ENCODE results near the gene SAGE1. TPM values are rescaled to one million over a fixed set of nuclear protein-coding genes. Genes with fewer than 3 reads are reported as not detected.
"Not testable (repeated sequence)": the region's sequence is repeated elsewhere in the genome, so short reads cannot be mapped to it uniquely, and the experiment has no call there.

SAGE1 gene
- total RNA-seq, 1 donor from 2014 or later: not detected

DNA sequence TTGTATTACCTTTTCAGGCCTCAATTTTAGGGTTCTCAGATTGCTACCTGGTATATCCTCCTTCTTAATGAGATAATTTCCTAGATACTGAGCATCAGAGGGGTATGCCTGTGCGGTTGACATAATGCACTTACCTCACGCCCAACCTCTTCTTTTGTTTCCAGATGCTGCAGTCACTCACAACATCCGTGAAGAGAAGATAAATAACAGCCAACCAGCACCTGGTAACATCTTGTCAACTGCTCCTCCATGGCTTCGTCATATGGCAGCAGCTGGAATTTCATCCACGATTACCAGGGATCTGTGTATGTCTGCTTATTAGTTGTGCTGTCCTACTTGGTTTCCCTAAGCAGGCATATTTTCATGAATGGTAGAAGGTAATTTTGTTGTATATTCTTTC is 16.7 kb downstream of the SAGE1 start:
- Histone ChIP-seq H3K27ac (ENCODE audit: low read depth, low read length) (no peak overlapping the region), H3K36me3 (ENCODE audit: insufficient read depth, low read length) (no peaks in the 10 kb centered on the region), H4K20me1 (ENCODE audit: insufficient read depth, low read length) (no peaks in the 10 kb centered on the region), H3K4me3 (ENCODE audit: insufficient read depth, low read depth, low read length) (no peak overlapping the region), H3K4me2 (ENCODE audit: low read length) (no peak overlapping the region), H3K79me2 (ENCODE audit: insufficient read depth, low read length) (no peaks in the 10 kb centered on the region), H3K27me3 (ENCODE audit: insufficient read depth, low read length) (no peaks in the 10 kb centered on the region), H3K9me3 (ENCODE audit: insufficient read depth, low read depth, low read length) (no peaks in the 10 kb centered on the region), H2AFZ (ENCODE audit: low read depth, low read length) (no peak overlapping the region), H3K9ac (ENCODE audit: low read length) (no peak overlapping the region), H3K4me1 (ENCODE audit: insufficient read depth, low read length) (no peaks in the 10 kb centered on the region)
- DNase-seq (ENCODE audit: low read depth) (no peak), FAIRE-seq (no peak)
- peaks cover 17% of the 10 kb centered on the region for H3K27me3 Mint-ChIP-seq (ENCODE audit: low read depth, unreplicated experiment)
- TF ChIP-seq EZH2 (IDR thresholded peaks at IDR 0.05; ENCODE audit: insufficient read depth, low read length): no peak
- TF ChIP-seq CTCF (IDR thresholded peaks at IDR 0.05; ENCODE audit: insufficient read depth, low read depth, low read length): no peak
- H3K4me1 Mint-ChIP-seq (ENCODE audit: low read depth, unreplicated experiment): no peaks in the 10 kb centered on the region
- no peak overlapping the region for H3K27ac Mint-ChIP-seq (ENCODE audit: unreplicated experiment)
- H3K36me3 Mint-ChIP-seq (ENCODE audit: low read depth, unreplicated experiment): no peaks in the 10 kb centered on the region
- peaks cover 2% of the 10 kb centered on the region for H3K9me3 Mint-ChIP-seq (ENCODE audit: unreplicated experiment)
- no peak overlapping the region for H3K4me3 Mint-ChIP-seq (ENCODE audit: unreplicated experiment)

- Mint-ChIP-seq H3K27ac (ENCODE audit: unreplicated experiment) (no peak overlapping the region), H3K27me3 (ENCODE audit: low read depth, unreplicated experiment) (peaks cover 7% of the 10 kb centered on the region), H3K4me3 (ENCODE audit: unreplicated experiment) (no peak overlapping the region), H3K4me1 (ENCODE audit: low read depth, unreplicated experiment) (no peaks in the 10 kb centered on the region), H3K9me3 (ENCODE audit: unreplicated experiment) (peaks cover 2% of the 10 kb centered on the region), H3K36me3 (ENCODE audit: low read depth, unreplicated experiment) (no peaks in the 10 kb centered on the region)
- Histone ChIP-seq H3K9ac (ENCODE audit: low read length) (no peak overlapping the region), H3K4me2 (ENCODE audit: low read length) (no peak overlapping the region), H3K4me3 (ENCODE audit: insufficient read depth, low read depth, low read length) (no peak overlapping the region), H4K20me1 (ENCODE audit: insufficient read depth, low read length) (no peaks in the 10 kb centered on the region), H3K79me2 (ENCODE audit: insufficient read depth, low read length) (no peaks in the 10 kb centered on the region), H3K4me1 (ENCODE audit: insufficient read depth, low read length) (no peaks in the 10 kb centered on the region), H3K9me3 (ENCODE audit: insufficient read depth, low read depth, low read length) (no peaks in the 10 kb centered on the region), H3K36me3 (ENCODE audit: insufficient read depth, low read length) (no peaks in the 10 kb centered on the region), H3K27me3 (ENCODE audit: insufficient read depth, low read length) (no peaks in the 10 kb centered on the region), H2AFZ (ENCODE audit: low read depth, low read length) (no peak overlapping the region), H3K27ac (ENCODE audit: low read depth, low read length) (no peak overlapping the region)
- no peak for TF ChIP-seq EZH2 (IDR thresholded peaks at IDR 0.05; ENCODE audit: insufficient read depth, low read length)
- TF ChIP-seq CTCF (IDR thresholded peaks at IDR 0.05; ENCODE audit: insufficient read depth, low read depth, low read length): no peak
- DNase-seq (ENCODE audit: low read depth) (no peak), FAIRE-seq (peak; percentile 54)
Observed at GRCh38 chrX:135914404-135914803, 20.9 kb downstream of the SAGE1 start.

- H3K9ac ChIP-seq (ENCODE audit: low read length); H3K79me2 ChIP-seq (ENCODE audit: insufficient read depth, low read length); H3K9me3 Mint-ChIP-seq (ENCODE audit: unreplicated experiment); H4K20me1 ChIP-seq (ENCODE audit: insufficient read depth, low read length); H3K27me3 ChIP-seq (ENCODE audit: insufficient read depth, low read length); H3K27me3 Mint-ChIP-seq (ENCODE audit: low read depth, unreplicated experiment); DNase-seq (ENCODE audit: low read depth); H3K36me3 Mint-ChIP-seq (ENCODE audit: low read depth, unreplicated experiment); H2AFZ ChIP-seq (ENCODE audit: low read depth, low read length); H3K4me3 Mint-ChIP-seq (ENCODE audit: unreplicated experiment); H3K36me3 ChIP-seq (ENCODE audit: insufficient read depth, low read length); H3K9me3 ChIP-seq (ENCODE audit: insufficient read depth, low read depth, low read length); H3K4me1 ChIP-seq (ENCODE audit: insufficient read depth, low read length); H3K27ac ChIP-seq (ENCODE audit: low read depth, low read length); H3K4me1 Mint-ChIP-seq (ENCODE audit: low read depth, unreplicated experiment); H3K27ac Mint-ChIP-seq (ENCODE audit: unreplicated experiment); H3K4me3 ChIP-seq (ENCODE audit: insufficient read depth, low read depth, low read length); H3K4me2 ChIP-seq (ENCODE audit: low read length): not testable (repeated sequence)
- peak; percentile 45 for FAIRE-seq
Observed at GRCh38 chrX:135920516-135920915, 27.0 kb downstream of the SAGE1 start.
